ENCODE data around the gene GFM1.

The GFM1 gene

GRCh38 chr3:158731486-158731885 lies 87.2 kb downstream of the GFM1 start:
- Histone ChIP-seq H3K27me3 (ENCODE audit: insufficient read depth, poor library complexity, severe bottlenecking) (no peaks in the 10 kb centered on the region), H3K4me3 (replicated peaks; ENCODE audit: insufficient read depth, low read length) (no peak overlapping the region), H3K27ac (replicated peaks) (no peak overlapping the region)
- TF ChIP-seq POLR2AphosphoS5 (IDR thresholded peaks at IDR 0.05; ENCODE audit: low read depth) (no peak), REST (IDR thresholded peaks at IDR 0.05; ENCODE audit: insufficient replicate concordance, low read depth) (no peak), SPI1 (IDR thresholded peaks at IDR 0.05; ENCODE audit: borderline replicate concordance, low read depth) (no peak), GABPA (IDR thresholded peaks at IDR 0.05; ENCODE audit: low read depth) (no peak), CTCF (IDR thresholded peaks at IDR 0.05; ENCODE audit: insufficient read depth, low read length) (no peak)
- no peak for DNase-seq (ENCODE audit: low read depth in 1 of 2, low spot score in 1 of 2)

GRCh38 chr3:158731938-158732855 lies 87.9 kb downstream of the GFM1 start, which contains the start of gene RARRES1:
TSS of gene RARRES1 (minus strand) at chr3:158732457. CDS start at chr3:158732415, 42 bp downstream.
- H3K27ac ChIP-seq (replicated peaks), result no peak within 1 kb of the TSS
- TF ChIP-seq SPI1 (IDR thresholded peaks at IDR 0.05; ENCODE audit: borderline replicate concordance, low read depth) (no peak), POLR2AphosphoS5 (IDR thresholded peaks at IDR 0.05; ENCODE audit: low read depth) (no peak), REST (IDR thresholded peaks at IDR 0.05; ENCODE audit: insufficient replicate concordance, low read depth) (no peak), GABPA (IDR thresholded peaks at IDR 0.05; ENCODE audit: low read depth) (no peak), CTCF (IDR thresholded peaks at IDR 0.05; ENCODE audit: insufficient read depth, low read length) (no peak)
- H3K27me3 ChIP-seq (ENCODE audit: insufficient read depth, poor library complexity, severe bottlenecking), result no peaks in the 10 kb centered on the region
- no peak for DNase-seq (ENCODE audit: low read depth in 1 of 2, low spot score in 1 of 2)
- H3K4me3 ChIP-seq (replicated peaks; ENCODE audit: insufficient read depth, low read length), result no peak within 1 kb of the TSS

GRCh38 chr3:158732856-158733200 lies 88.5 kb downstream of the GFM1 start:
- TF ChIP-seq CTCF (IDR thresholded peaks at IDR 0.05; ENCODE audit: insufficient read depth, low read length) (no peak), POLR2AphosphoS5 (IDR thresholded peaks at IDR 0.05; ENCODE audit: low read depth) (no peak), GABPA (IDR thresholded peaks at IDR 0.05; ENCODE audit: low read depth) (no peak), SPI1 (IDR thresholded peaks at IDR 0.05; ENCODE audit: borderline replicate concordance, low read depth) (no peak), REST (IDR thresholded peaks at IDR 0.05; ENCODE audit: insufficient replicate concordance, low read depth) (no peak)
- no peak for DNase-seq (ENCODE audit: low read depth in 1 of 2, low spot score in 1 of 2)

More at GRCh38 chr3:158732856-158733200, 88.5 kb downstream of the GFM1 start:
- Histone ChIP-seq H3K27me3 (ENCODE audit: insufficient read depth, poor library complexity, severe bottlenecking) (no peaks in the 10 kb centered on the region), H3K4me3 (replicated peaks; ENCODE audit: insufficient read depth, low read length) (no peak overlapping the region), H3K27ac (replicated peaks) (no peak overlapping the region)

Data from HL-60 (cell line).